NT2/D1 (cell line): ENCODE measurements around the gene ERBB2.

ENCODE experiments used
- SUZ12 ChIP-seq: IDR thresholded peaks from 2 replicates; pipeline ENCODE4 v1.6.1; 2011; ENCODE audit not compliant: insufficient read length, insufficient read depth; ENCODE audit errors: extremely low read depth
- YY1 ChIP-seq: IDR thresholded peaks from 2 replicates; pipeline ENCODE4 v1.6.1; 2011; ENCODE audit not compliant: insufficient read length, insufficient read depth
- ZNF274 ChIP-seq: IDR thresholded peaks from 2 replicates; pipeline ENCODE4 v1.6.1; 2011; ENCODE audit warnings: mild to moderate bottlenecking, low read depth, low read length

- TF ChIP-seq YY1 (no peak), ZNF274 (no peak), SUZ12 (no peak)
These were observed 35.9 kb upstream of the ERBB2 start for GRCh38 chr17:39663688-39664580.
